Hepatocyte (in vitro differentiated cells): Measurements from ENCODE around the gene CMTM5.

Experiments
- EZH2 ChIP-seq: fragments of 200-600 bp; sonication (generic); IDR thresholded peaks from 2 replicates; pipeline ENCODE4 v1.6.1; 2016; ENCODE audit warnings: antibody characterized with exemption, mild to moderate bottlenecking, borderline replicate concordance
- EZH2phosphoT487 ChIP-seq: fragments of 200-600 bp; sonication (generic); IDR thresholded peaks from one replicate; pipeline ENCODE4 v1.6.1; 2018; ENCODE audit warnings: antibody characterized with exemption, mild to moderate bottlenecking, low read depth, moderate library complexity; ENCODE audit not compliant: unreplicated experiment, severe bottlenecking
- TF ChIP-seq, protein P1 (sequence below): fragments of 200-600 bp; sonication (generic); IDR thresholded peaks from 2 replicates; pipeline ENCODE4 v1.5.1; 2016; ENCODE audit warnings: antibody characterized with exemption, mild to moderate bottlenecking; ENCODE audit not compliant: poor library complexity

DNA sequence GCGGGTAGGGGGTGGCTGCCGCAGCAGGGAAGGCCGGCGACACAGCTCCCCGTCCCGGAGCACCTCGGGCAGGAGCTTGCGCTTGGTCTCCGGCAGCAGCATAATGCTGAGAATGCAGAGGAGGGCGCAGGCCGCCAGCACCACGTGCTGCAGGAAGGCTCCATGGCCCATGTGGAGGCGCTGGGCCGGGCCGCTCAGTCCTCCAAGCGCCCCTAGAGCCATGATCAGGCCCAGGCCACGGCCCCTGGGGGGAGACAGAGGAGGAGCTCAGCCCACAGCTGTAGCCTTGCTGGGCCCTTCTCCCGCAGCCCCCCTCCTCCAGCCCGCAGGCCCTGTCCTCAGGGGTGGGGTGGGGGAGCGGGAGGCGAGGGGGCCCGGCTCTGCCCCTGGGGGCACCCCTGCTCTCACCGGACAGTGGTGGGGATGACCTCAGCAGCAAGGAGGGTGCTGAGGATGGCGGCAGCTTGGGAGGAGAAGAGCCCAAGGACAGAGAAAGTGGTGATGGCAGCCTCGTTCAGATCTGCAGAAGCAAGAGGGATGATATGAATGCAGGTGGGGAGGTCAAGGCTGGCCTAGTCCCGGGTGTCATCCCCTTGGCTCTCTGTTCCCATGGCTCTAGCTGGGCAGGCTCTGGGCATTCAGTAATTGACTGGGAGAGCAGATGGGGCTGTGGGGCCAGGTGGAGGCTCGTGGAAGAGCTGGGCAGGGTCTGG, 30.0 kb upstream of the CMTM5 start:
- TF ChIP-seq, protein P1, sequence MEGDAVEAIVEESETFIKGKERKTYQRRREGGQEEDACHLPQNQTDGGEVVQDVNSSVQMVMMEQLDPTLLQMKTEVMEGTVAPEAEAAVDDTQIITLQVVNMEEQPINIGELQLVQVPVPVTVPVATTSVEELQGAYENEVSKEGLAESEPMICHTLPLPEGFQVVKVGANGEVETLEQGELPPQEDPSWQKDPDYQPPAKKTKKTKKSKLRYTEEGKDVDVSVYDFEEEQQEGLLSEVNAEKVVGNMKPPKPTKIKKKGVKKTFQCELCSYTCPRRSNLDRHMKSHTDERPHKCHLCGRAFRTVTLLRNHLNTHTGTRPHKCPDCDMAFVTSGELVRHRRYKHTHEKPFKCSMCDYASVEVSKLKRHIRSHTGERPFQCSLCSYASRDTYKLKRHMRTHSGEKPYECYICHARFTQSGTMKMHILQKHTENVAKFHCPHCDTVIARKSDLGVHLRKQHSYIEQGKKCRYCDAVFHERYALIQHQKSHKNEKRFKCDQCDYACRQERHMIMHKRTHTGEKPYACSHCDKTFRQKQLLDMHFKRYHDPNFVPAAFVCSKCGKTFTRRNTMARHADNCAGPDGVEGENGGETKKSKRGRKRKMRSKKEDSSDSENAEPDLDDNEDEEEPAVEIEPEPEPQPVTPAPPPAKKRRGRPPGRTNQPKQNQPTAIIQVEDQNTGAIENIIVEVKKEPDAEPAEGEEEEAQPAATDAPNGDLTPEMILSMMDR, result no peak
- TF ChIP-seq EZH2 (no peak), EZH2phosphoT487 (no peak)
